Measurements from ENCODE around the gene NUDT3.

NUDT3 gene

DNA sequence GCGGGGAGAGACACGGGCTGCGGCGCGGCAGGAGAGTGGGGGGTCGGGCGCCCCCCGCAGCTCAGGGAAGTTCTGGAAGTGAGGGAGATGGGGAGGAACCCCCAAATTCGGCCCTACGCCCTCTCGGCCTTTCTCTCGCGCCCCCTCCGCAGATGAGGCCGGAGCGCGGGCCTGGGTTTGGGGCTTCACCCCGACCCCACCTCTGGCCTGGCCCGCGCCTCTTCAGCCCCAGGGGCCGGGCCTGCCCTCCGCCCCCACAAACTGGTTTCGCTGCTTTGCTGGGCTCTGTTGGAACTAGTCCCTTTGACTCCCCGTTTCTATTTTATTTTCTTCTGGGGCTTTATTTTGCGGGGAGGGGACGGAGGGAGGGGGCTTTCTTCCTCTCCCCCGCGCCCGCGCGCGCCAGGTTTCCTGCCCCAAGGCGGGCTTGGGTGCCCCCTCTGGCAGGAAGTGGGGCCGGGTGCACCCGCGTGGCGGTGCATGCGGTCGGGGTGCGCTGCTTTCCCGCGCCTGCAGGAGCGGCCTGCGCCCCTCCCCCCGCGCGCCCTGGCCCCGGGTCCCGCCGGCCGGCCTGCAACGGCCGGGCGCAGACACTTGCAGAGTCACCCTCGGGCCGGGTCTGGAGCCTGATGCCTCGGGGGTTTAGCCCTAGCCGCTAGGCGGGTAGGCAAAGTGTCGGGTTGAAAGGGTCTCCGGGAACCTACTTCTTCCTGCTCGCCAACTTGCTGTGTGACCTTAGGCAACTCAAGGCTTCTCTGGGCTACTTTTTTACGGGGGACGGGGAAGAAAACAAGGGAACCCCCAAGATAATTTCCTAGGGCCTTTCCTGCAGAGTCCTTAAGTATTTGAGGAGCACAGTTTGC is 154.5 kb downstream of the NUDT3 start:
- DNase-seq = peak in 1 of 2 donors; percentile 55

GRCh38 chr6:34237316-34237721 is 155.2 kb downstream of the NUDT3 start:
- peak in 1 of 2 donors; percentile 21 for DNase-seq

DNA sequence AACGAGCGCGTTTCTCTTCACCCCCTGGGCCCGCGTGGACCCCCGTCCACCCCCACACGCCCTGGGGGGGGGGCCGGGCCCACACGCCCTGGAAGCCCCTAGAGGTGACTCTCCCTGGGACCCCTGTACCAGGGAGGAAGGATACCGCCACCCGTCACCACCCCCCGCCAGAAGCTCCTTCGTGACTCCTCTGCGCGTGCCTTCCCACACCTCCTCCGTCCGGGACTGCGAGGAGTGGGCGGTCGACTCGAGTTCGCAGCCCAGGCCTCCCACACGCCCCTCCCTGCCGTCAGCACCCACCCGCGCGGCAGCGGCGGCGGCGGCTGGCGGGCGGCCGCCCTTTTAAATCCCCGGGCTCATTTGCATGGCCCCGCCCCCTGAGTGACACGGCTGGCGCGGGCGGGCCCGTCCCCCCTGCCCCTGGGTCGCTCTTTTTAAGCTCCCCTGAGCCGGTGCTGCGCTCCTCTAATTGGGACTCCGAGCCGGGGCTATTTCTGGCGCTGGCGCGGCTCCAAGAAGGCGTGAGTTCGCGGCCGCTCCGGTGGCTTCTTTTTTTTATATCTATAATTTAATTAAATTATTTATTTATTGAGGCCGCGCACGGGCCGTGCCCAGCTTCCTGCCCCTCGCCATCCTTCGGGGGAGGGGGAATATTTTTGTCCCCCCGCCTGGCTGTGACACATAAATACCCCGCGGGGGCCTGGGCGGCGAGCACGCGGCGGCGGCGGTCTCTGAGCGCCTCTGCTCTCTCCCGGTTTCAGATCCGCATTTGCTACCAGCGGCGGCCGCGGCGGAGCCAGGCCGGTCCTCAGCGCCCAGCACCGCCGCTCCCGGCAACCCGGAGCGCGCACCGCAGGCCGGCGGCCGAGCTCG is 155.8 kb downstream of the NUDT3 start, which contains the start of gene HMGA1:
HMGA1 (plus strand) TSS at position 431 of the 873 bp plus-strand sequence. CDS start 3,908 bp downstream, outside the sequence.
- peak; percentile 76 to 87 for DNase-seq

GRCh38 chr6:34236131-34236442 is 156.4 kb downstream of the NUDT3 start:
- peak in 1 of 2 donors; percentile 16 for DNase-seq

DNA sequence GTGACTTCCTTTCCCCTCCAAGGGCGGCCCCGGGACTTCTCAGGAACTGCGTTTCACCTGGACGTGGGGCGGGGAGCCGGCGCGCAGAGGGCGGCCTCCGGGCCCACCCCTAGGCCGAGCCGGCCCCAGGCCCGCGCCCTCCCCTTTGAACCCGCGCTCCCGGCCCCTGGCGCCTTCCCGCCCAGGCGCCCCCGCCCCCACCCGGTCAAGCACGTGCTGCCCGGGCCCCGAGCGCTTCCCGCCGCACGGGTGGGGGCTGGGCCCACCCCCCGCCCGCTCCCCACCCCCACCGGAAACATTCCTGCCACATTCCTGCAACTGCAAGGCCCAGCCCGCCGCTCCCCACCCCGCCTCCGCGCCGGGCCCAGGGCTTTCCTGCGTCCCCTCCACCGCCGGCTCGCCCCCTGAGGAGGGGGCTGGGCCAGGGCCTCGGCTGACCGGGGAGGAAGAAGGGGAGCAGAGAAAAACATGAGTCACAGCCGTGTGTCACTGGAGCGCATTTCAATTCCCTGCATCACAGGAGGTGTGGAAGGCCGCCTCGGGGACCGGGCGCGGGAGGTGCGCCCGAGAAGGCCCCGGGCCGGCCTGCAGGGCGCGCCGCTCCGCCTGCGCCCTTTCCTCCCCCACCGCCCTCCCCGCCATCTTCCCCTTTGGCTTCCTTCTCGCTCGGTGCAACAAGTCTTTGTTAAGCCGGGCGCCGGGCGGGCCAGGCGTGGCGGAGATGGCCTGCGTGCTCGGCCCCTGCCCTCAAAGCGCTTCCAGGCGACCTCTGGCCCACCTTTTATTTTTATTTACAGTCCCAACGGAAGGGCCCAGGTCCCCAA is 156.9 kb downstream of the NUDT3 start:
- DNase-seq = peak; percentile 53 to 75

DNA sequence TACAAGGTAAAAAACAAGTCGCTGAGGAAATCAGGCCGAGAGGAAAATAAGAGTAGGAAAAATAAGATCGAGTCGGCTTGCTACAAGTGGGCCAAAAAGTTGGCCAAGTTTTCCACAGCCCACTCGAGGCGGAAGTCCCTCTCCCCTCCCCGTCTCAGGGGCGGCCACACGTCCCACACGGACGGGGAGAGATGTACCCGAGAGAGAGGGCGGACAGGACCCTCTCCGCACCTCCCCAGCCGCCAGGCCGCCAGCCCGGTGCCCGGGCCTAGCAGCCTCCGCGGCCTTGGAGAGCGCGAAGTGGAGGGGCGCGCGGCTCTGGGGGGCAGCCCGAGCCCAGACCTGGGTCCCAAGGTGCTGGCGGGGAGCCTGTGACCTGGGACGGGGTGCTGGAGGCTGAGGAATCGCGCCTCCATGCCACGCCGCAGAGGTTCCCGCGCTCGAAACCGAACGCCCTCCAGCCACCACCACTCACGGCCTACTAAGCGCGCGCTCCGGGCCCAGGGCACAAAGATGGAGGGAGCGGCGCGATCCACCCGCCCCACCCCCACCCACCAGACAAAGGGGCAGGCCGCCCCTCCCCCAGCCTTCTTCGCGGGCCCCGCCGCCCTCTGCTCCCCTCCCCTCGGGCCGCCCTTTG is 157.7 kb downstream of the NUDT3 start:
- DNase-seq = no peak

DNA sequence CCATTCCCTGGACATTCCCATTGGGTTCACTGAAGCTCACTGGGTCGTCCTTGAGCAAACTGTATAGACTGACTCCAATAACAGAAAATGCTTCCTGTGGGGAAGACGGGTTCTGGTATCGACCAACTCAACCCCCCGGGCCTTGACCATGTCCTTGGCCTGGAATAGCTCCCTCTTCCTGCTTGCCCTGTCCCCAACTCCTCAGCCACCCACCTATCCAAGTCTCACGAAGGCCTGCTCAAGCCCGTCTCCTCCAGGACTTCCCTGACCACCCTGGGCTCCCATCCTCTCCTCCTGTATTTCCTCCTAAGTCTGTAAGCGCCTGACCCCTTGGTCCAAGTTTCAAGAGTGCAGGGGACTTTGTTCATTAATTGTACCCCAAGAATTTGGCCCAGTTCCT is 158.6 kb downstream of the NUDT3 start:
- DNase-seq = no peak

GRCh38 chr6:34232901-34233300 is 159.6 kb downstream of the NUDT3 start:
- no peak for DNase-seq

DNA sequence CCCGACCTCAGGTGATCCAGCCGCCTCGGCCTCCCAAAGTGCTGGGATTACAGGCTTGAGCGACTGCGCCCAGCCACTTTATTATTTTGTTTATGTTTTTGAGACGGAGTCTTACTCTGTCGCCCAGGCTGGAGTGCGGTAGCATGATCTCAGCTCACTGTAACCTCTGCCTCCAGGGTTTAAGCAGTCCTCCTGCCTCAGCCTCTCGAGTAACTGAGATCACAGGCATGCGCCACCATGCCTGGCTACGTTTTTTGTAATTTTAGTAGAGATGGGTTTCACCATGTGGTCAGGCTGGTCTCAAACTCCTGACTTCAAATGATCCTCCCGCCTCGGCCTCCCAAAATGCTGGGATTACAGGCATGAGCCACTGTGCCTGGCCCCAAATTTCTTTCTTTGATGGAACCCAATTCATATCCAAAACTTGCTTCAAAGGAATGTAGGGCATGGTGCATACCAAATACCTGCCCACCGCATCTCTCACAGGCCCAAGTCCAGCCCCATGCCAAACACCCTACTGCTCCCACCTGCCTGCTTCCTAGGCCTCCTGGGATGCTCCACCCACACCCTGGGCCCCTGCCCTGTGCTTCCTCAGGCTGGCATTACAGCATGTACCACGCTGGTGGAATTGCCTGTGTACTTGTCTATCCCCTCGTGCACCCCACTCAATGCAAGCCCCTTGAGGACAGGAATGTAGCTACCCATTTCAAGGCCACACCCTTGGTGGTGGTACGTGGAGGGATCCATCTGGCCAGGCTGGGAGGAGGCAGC is 160.7 kb downstream of the NUDT3 start:
- no peak for DNase-seq

GRCh38 chr6:34230653-34231371 is 161.7 kb downstream of the NUDT3 start:
- peak; percentile 31 to 39 for DNase-seq

DNA sequence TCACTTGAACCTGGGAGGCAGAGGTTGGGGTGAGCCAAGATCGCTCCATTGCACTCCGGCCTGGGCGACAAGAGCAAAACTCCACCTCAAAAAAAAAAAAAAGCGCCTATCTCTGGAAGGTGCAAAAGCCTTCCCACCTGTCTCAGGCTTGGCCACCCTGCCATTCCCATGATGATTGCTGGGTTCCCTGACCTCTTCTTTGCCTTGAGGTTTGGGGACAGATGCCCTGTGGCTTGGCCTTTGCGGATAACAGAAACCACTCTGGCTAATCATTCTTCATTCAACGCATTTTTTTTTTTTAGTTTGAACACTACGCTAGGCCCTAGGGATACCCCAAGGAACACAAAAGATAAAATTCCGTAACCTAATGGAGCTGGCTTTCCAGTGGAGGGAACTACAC is 162.6 kb downstream of the NUDT3 start:
- no peak for DNase-seq
